K562 (cell line): ENCODE data around the gene PRSS8. TPM values are rescaled to one million over a fixed set of nuclear protein-coding genes. Genes with fewer than 3 reads are reported as not detected.
A peak's percentile ranks its signal among the peaks of the same experiment; 100 is the strongest.

Experiments used
- CC2D1A ChIP-seq: fragments of 450-650 bp; IDR thresholded peaks from 2 replicates; pipeline ENCODE4 v1.6.1; 2017; ENCODE audit warnings: mild to moderate bottlenecking
- CREM ChIP-seq: IDR thresholded peaks from 2 replicates; pipeline ENCODE4 v1.6.1; 2014; ENCODE audit warnings: antibody characterized with exemption, low read depth
- ETV1 ChIP-seq: fragments of 450-650 bp; conservative IDR thresholded peaks from 2 replicates; pipeline ENCODE4 v1.6.1; 2016; ENCODE audit warnings: missing genetic modification characterization, control low read depth, low read depth, missing compliant biosample characterization
- EWSR1 ChIP-seq: fragments of 450-650 bp; IDR thresholded peaks from 2 replicates; pipeline ENCODE4 v1.6.1; 2018; ENCODE audit warnings: borderline replicate concordance, mild to moderate bottlenecking, low read depth, moderate library complexity; ENCODE audit not compliant: partially characterized antibody
- HNRNPL ChIP-seq: fragments of 200-400 bp; formaldehyde crosslinking; IDR thresholded peaks from 2 replicates; pipeline ENCODE4 v1.6.1; 2017; ENCODE audit warnings: low read depth, mild to moderate bottlenecking, low read length
- NR2C2 ChIP-seq, 2 experiments: fragments of 200-800 bp in 1 of 2; sonication (Bioruptor generic) in 1 of 2; sonication (generic) in 1 of 2; formaldehyde crosslinking in 1 of 2; IDR thresholded peaks; 2 replicates each; pipeline versions ENCODE4 v1.6.1 to v1.8.0; 2016 to 2022; ENCODE audit warnings: mild to moderate bottlenecking in 1 of 2, missing compliant biosample characterization in 1 of 2, missing genetic modification characterization in 1 of 2, missing genetic modification reagents in 1 of 2
- PTRF ChIP-seq: fragments of 450-650 bp; IDR thresholded peaks from 2 replicates; pipeline ENCODE4 v1.6.1; 2016; ENCODE audit warnings: mild to moderate bottlenecking, missing genetic modification characterization, missing compliant biosample characterization
- STAT5B ChIP-seq: fragments of 250-450 bp; sonication (Bioruptor Pico); IDR thresholded peaks from 2 replicates; pipeline ENCODE4 v1.8.0; 2021; ENCODE audit warnings: mild to moderate bottlenecking, inconsistent platforms
- TCFL5 ChIP-seq: fragments of 250-450 bp; sonication (Bioruptor Pico); conservative IDR thresholded peaks from 2 replicates; pipeline ENCODE4 v1.6.1; 2021; ENCODE audit warnings: mild to moderate bottlenecking, moderate library complexity, matching md5 sums
- TGIF2 ChIP-seq: sonication (generic); formaldehyde crosslinking; IDR thresholded peaks from 2 replicates; pipeline ENCODE4 v1.8.1; 2022; ENCODE audit warnings: mild to moderate bottlenecking, missing genetic modification reagents, moderate library complexity
- U2AF2 ChIP-seq: fragments of 200-400 bp; formaldehyde crosslinking; optimal IDR thresholded peaks from 2 replicates; pipeline ENCODE3; 2017; ENCODE audit warnings: low read depth, mild to moderate bottlenecking, low read length
- XRCC3 ChIP-seq: fragments of 450-650 bp; IDR thresholded peaks from 2 replicates; pipeline ENCODE4 v1.6.1; 2017; ENCODE audit warnings: mild to moderate bottlenecking, moderate library complexity
- polyA plus RNA-seq, 8 experiments: library from polyadenylated mRNA; depleted of rRNA in 4 of 8; stranded (reverse) in 5 of 8; unstranded in 3 of 8; fragments of >200 nt; fragmentation: Nextera tagmentation in 2 of 8; fragmentation: Illumina TruSeq in 1 of 8; extraction: Ambion mirVana in 2 of 8; extraction: Trizol in 1 of 8; gene quantifications; 2 replicates each; pipeline versions ENCODE4 v1.2.1 to v1.2.3, GENCODE V29; 2011 to 2014; ENCODE audit warnings: inconsistent platforms in 1 of 8, missing spikeins in 1 of 8
- total RNA-seq, 7 experiments: library from RNA; depleted of rRNA in 6 of 7; stranded (reverse); fragments of >200 nt in 6 of 7; fragmentation: Illumina TruSeq in 2 of 7; extraction: Trizol in 2 of 7; gene quantifications; 2 replicates each; pipeline versions ENCODE4 v1.2.1 to v1.2.3, GENCODE V29; 2011 to 2021; ENCODE audit warnings: low replicate concordance in 1 of 7
- TF ChIP-seq, protein P1 (sequence below), 2 experiments: fragments of 450-650 bp; IDR thresholded peaks; 2 replicates each; pipeline ENCODE4 v1.6.1; 2016; ENCODE audit warnings: mild to moderate bottlenecking in 2 of 2, borderline replicate concordance in 1 of 2, low read depth in 1 of 2, moderate library complexity in 1 of 2
- TF ChIP-seq, protein P2 (sequence below): fragments of 250-450 bp; sonication (Bioruptor Pico); IDR thresholded peaks from 2 replicates; pipeline ENCODE4 v1.8.0; 2022; ENCODE audit warnings: moderate library complexity, mild to moderate bottlenecking, inconsistent platforms
- TF ChIP-seq, protein P3 (sequence below): fragments of 450-650 bp; formaldehyde crosslinking; IDR thresholded peaks from 2 replicates; pipeline ENCODE4 v1.4.0; 2020; ENCODE audit warnings: mild to moderate bottlenecking, moderate library complexity
- TF ChIP-seq, protein P4 (sequence below): IDR thresholded peaks from 2 replicates; pipeline ENCODE4 v1.6.1; 2016; ENCODE audit warnings: missing genetic modification characterization, missing compliant biosample characterization

Gene PRSS8
- total and polyA plus RNA-seq, 9 of the 15 experiments (the other 6 are each of a cell fraction or from before 2014, with no cell fraction given): 0.25 to 3.9 (median 1.3) TPM; not detected in 1

DNA sequence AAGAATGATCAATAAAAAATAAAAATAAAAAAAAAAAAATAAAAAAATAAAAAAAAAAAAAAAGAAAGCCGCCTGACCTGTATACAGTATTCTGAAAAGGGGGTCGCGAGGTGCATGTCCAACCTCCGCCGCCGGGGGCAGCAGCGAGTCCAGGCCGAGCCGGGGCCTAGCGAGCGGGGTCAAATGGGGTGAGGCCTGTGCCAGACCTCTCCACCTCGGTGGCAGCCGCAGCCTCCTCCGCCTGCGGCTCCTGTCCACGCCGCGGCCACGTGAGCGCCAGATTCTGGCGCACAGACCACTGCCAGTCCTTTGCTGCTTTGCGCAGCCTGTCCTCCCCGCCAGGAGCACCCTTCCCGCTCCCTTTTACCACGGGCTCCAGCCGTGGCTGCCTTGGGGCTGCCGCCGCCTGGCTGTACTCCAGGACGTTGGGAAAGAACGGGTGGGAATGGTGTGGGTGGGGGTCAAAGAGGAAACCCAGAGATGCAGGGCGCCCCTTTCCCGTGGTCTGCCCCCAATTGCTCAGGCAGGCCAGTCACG, 29.8 kb downstream of the PRSS8 start (continued):
- TF ChIP-seq, protein P1, sequence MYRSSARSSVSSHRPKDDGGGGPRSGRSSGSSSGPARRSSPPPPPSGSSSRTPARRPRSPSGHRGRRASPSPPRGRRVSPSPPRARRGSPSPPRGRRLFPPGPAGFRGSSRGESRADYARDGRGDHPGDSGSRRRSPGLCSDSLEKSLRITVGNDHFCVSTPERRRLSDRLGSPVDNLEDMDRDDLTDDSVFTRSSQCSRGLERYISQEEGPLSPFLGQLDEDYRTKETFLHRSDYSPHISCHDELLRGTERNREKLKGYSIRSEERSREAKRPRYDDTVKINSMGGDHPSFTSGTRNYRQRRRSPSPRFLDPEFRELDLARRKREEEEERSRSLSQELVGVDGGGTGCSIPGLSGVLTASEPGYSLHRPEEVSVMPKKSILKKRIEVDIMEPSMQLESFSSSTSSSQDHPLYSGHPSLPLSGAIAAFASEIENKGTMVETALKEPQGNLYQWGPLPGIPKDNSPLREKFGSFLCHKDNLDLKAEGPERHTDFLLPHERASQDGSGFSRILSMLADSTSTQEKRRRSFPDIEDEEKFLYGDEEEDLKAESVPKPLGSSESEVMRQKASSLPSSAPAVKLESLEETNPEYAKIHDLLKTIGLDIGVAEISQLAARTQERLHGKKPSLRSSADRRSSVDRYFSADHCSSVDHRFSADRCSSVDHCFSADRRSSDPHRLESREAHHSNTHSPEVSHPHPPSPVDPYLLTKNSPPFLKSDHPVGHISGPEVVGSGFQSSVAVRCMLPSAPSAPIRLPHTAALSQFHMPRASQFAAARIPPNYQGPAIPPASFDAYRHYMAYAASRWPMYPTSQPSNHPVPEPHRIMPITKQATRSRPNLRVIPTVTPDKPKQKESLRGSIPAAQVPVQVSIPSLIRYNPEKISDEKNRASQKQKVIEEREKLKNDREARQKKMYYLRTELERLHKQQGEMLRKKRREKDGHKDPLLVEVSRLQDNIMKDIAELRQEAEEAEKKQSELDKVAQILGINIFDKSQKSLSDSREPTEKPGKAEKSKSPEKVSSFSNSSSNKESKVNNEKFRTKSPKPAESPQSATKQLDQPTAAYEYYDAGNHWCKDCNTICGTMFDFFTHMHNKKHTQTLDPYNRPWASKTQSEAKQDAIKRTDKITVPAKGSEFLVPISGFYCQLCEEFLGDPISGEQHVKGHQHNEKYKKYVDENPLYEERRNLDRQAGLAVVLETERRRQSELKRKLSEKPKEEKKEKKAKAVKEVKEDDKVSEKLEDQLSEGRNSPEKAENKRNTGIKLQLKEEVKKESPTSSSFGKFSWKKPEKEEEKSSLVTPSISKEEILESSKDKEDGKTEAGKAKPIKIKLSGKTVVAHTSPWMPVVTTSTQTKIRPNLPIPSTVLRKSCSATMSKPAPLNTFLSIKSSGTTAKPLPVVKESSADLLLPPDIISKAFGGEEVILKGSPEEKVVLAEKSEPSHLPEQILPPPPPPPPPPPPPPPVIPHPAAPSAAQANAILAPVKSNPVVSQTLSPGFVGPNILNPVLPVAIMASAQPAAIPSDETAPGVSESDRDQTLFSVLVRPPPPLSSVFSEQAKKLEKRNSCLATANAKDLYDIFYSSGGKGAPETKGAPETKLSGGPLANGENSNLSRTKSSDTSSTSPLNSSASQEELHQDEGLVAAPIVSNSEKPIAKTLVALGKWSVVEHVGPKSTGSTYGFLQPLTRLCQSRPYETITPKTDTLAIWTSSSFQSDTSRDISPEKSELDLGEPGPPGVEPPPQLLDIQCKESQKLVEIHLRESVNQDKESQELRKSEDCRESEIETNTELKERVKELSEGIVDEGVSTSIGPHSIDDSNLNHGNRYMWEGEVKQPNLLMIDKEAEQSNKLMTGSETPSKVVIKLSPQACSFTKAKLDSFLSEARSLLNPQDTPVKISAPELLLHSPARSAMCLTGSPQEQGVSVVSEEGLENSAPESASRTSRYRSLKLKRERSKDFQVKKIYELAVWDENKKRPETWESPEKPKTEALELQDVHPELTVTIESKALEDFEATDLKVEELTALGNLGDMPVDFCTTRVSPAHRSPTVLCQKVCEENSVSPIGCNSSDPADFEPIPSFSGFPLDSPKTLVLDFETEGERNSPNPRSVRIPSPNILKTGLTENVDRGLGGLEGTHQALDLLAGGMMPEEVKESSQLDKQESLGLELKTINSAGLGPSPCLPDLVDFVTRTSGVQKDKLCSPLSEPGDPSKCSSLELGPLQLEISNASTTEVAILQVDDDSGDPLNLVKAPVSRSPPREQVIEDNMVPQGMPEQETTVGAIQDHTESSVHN (IDR thresholded peaks at IDR 0.05; ENCODE audit: borderline replicate concordance in 1 of 2, low read depth in 1 of 2): peak in 1 of 2 experiments; percentile 41; a peak in 1 of 4 replicates
- no peak for TF ChIP-seq CC2D1A
- 0 out of 2 replicates have a peak, but pooled peaks have one; percentile 26 for TF ChIP-seq NR2C2 (CRISPR knock-in tag; IDR thresholded peaks at IDR 0.05)
- TF ChIP-seq NR2C2 (tag; IDR thresholded peaks at IDR 0.05): peak; percentile 70
- TF ChIP-seq U2AF2: no peak
- TF ChIP-seq ETV1 (tag): peak; percentile 44; the same call in 1 of the 2 replicates
- TF ChIP-seq HNRNPL: peak; percentile 87
- no peak for TF ChIP-seq TGIF2 (CRISPR knock-in tag)
- no peak for TF ChIP-seq STAT5B (CRISPR knock-in tag)
- no peak for TF ChIP-seq PTRF
- TF ChIP-seq, protein P2, sequence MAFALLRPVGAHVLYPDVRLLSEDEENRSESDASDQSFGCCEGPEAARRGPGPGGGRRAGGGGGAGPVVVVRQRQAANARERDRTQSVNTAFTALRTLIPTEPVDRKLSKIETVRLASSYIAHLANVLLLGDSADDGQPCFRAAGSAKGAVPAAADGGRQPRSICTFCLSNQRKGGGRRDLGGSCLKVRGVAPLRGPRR (CRISPR knock-in tag): no peak
- TF ChIP-seq CREM: peak; percentile 46; the same call in 1 of the 2 replicates
- no peak for TF ChIP-seq TCFL5 (CRISPR knock-in tag)
- TF ChIP-seq, protein P3, sequence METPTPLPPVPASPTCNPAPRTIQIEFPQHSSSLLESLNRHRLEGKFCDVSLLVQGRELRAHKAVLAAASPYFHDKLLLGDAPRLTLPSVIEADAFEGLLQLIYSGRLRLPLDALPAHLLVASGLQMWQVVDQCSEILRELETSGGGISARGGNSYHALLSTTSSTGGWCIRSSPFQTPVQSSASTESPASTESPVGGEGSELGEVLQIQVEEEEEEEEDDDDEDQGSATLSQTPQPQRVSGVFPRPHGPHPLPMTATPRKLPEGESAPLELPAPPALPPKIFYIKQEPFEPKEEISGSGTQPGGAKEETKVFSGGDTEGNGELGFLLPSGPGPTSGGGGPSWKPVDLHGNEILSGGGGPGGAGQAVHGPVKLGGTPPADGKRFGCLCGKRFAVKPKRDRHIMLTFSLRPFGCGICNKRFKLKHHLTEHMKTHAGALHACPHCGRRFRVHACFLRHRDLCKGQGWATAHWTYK (CRISPR knock-in tag): peak; percentile 94
- TF ChIP-seq XRCC3: no peak
- TF ChIP-seq, protein P4, sequence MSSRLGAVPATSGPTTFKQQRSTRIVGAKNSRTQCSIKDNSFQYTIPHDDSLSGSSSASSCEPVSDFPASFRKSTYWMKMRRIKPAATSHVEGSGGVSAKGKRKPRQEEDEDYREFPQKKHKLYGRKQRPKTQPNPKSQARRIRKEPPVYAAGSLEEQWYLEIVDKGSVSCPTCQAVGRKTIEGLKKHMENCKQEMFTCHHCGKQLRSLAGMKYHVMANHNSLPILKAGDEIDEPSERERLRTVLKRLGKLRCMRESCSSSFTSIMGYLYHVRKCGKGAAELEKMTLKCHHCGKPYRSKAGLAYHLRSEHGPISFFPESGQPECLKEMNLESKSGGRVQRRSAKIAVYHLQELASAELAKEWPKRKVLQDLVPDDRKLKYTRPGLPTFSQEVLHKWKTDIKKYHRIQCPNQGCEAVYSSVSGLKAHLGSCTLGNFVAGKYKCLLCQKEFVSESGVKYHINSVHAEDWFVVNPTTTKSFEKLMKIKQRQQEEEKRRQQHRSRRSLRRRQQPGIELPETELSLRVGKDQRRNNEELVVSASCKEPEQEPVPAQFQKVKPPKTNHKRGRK (tag): no peak
- no peak for TF ChIP-seq EWSR1
